HFF-Myc (cell line): Measurements from ENCODE around the gene ZMIZ1.

Experiments
- DNase-seq: peaks from one replicate; pipeline ENCODE4 v3.0.0-alpha.2; 2011; ENCODE audit warnings: low read depth; ENCODE audit errors: extremely low read depth
- H3K4me3 ChIP-seq: replicated peaks from 2 replicates; pipeline ENCODE4 v1.5.1; 2011; ENCODE audit warnings: low read depth, mild to moderate bottlenecking, control low read depth, low read length
- TF ChIP-seq, protein P1 (sequence below): IDR thresholded peaks from 2 replicates; pipeline ENCODE4 v1.5.1; 2012; ENCODE audit warnings: mild to moderate bottlenecking, low read depth, low read length, control low read depth; ENCODE audit errors: missing control alignments

The ZMIZ1 gene

DNA sequence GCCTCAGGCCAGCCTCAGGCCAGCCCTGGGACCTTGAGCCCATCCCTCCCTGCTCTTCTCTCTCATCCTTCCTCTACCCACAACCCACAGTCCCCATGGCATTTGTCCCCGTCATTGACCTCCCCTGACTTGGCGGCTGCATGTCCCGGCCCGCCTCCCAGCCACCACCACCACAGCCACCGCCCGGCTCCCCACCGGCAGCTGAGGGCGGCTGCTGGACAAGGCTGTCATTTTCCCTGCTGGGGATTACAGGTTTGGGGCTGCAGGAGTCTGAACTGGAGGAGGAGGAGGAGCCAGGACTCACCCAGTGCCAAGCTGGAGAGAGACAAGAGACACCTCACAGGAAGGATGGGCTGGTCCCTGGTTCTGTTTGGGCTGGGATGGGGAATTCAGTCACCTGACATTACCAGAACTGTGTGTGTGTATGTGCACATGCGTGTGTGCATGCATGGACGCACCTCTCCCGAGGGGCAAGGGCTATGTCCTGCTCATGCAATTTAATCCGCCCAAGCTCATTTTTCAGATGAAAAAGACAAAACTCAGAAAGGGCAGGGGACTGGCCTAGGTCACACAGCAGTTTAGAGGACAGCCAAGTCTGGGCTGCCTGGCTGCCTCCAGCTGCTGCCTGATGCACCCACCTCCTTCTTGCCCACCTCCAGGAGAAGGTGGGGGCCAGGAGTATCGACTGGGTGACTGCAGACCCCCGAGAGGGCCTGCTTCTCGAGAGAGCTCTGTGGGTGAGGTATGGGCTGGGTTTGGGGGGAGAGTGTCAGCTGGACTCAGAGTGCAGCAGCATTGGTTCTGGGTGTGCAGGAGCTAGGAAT, 113.1 kb downstream of the ZMIZ1 start:
- DNase-seq: no peak
- TF ChIP-seq, protein P1, sequence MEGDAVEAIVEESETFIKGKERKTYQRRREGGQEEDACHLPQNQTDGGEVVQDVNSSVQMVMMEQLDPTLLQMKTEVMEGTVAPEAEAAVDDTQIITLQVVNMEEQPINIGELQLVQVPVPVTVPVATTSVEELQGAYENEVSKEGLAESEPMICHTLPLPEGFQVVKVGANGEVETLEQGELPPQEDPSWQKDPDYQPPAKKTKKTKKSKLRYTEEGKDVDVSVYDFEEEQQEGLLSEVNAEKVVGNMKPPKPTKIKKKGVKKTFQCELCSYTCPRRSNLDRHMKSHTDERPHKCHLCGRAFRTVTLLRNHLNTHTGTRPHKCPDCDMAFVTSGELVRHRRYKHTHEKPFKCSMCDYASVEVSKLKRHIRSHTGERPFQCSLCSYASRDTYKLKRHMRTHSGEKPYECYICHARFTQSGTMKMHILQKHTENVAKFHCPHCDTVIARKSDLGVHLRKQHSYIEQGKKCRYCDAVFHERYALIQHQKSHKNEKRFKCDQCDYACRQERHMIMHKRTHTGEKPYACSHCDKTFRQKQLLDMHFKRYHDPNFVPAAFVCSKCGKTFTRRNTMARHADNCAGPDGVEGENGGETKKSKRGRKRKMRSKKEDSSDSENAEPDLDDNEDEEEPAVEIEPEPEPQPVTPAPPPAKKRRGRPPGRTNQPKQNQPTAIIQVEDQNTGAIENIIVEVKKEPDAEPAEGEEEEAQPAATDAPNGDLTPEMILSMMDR: no peak
- no peak overlapping the region for H3K4me3 ChIP-seq

DNA sequence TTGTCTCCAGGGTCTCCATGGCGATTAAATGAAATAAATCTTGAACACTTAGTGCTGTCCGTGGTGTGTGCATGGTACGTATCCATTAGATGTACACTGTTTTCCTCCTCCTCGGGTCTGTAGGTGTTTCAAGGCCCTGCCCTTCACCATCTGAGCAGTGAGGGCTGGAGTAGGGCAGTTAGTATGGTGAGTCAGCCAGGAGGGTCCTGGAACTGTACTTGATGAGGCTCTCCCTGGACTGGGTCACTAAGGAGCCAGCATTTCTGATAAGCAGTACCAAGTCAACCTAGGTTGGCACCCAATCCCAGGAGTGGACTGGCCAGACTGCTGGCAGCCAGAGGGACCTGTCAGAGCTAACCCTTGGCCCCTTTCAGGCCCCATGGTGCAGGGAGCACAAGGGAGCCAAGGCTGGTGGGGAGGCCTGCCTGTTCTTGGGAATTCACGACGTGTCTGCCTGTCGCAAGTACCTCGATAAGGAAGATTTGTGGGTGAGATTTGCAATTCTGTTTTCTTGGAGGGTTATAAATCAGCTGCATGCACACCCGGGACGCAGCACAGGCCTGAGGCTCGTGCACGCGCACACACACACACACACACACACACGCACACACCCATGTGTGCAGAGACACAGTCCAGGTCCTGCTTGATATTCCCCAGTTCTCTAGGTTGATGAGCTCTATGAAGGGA, 114.2 kb downstream of the ZMIZ1 start:
- no peak for DNase-seq
- TF ChIP-seq, protein P1: no peak
- H3K4me3 ChIP-seq: no peak overlapping the region

DNA sequence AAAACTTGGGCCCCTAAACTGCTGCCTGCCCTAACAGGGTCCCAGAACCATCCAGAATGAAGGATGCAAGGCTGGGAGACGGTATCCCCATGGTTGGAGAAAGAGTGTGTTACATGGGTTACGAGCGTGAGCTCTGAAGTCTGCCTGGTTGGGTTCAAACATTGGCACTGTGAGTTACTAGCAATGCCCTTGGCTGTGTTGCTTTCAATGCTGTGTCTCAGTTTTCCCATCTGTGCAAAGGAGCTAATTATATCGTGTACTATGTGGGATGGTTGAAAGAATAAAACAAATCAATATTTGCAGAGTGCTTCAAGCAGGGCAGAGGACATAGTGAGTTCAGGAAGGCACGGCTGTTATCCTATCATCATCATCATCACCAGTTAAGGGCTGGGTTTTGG, 114.7 kb downstream of the ZMIZ1 start:
- H3K4me3 ChIP-seq: no peak overlapping the region
- DNase-seq: no peak
- TF ChIP-seq, protein P1: no peak

DNA sequence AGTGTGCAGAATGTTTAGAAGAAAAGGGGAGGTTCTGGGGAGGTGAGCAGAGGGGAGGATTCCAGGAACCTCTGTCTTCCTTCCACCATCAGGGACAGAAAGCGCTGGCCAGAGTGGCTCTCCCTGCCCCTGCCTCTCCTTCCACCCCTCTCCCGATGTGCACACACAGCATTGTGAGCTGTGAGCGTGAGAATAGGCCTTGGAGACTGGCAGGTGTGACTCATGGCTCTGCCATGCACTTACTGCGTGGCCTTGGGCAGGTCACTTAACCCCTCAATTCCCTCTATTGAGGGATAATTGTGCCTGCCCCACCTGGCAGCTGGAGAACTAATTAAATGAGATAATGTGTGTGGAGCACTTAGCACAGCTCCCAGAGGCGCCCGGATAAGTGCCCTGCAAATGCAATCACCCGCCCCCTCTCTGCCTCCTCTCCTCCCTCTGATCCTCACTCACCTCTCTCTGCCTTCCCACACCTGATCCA, 115.4 kb downstream of the ZMIZ1 start:
- TF ChIP-seq, protein P1: no peak
- no peak overlapping the region for H3K4me3 ChIP-seq
- DNase-seq: no peak

DNA sequence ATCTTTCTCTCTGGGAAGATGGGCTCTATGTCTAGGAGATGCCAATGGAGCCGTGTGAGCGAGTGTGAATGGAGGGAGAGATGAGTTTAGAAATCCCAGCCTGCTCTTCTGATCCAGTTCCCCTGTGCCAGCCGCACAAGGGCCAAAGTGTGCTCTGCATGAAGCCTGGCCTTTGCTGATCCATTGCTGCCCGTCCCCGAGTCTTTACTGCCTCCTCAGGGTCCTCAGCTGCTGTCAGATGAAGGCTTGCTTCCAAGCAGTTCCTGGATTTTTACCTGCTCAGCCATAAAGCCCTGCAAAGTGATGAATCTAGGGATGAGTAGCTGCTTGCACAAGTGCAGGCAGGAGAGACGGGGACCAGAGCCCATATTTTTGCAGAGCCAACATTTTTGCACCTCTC, 115.9 kb downstream of the ZMIZ1 start:
- no peak for DNase-seq
- H3K4me3 ChIP-seq: no peak overlapping the region
- TF ChIP-seq, protein P1: no peak

DNA sequence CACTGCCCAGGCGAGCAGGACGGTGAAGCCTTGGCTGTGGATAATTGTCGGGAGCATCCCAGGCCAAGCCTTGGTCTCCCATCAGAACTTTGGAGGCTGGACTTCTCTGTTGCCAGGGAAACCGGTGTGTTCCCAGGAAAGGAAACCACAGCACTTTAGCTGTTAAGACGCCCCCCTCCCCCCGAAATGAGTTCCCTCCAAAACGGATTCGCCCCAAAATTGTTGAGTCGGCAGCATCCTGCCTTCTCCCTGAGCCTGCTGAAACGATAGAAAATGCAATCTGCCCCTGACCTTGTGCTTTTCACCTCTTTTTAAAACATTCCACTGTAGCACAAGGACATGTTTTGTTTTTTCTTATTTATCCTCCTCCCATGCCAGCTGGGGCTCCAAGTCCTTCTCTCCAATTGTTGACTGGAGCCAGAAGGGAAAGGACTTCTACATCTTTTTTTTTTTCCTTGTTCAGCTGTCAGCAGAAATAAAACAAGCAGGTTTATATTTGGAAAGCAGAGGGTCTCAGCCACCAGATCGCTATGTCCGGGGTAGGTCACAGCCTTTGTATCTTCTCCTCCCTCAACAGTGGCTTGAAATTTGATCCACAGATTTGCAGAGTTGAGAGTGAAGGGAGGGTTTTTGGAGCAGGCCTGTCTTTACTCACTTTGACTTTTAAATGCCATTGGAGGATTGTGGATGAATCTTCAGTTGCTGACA, 116.5 kb downstream of the ZMIZ1 start:
- no peak for DNase-seq
- H3K4me3 ChIP-seq: no peak overlapping the region
- TF ChIP-seq, protein P1: no peak
